Endothelial cell of umbilical vein (primary cell): ENCODE data around the gene CCDC57. TPM values are rescaled to one million over a fixed set of nuclear protein-coding genes. Genes with fewer than 3 reads are reported as not detected.

Experiments
- BruUV-seq: library from RNA; stranded (reverse); fragments of 400-500 nt; replicated peaks from 2 replicates; lab custom pipeline; 2021; lab: Mats Ljungman, UMichigan
- CTCF ChIA-PET: fragments of 300-600, 350-600 bp; sonication (Branson Sonifier 250); formaldehyde crosslinking; loops from one replicate; lab custom pipeline; 2021; ENCODE audit warnings: antibody characterized with exemption, inconsistent platforms; lab: Charles Lee
- POLR2A ChIA-PET: fragments of 300-600, 350-600 bp; sonication (Branson Sonifier 250); formaldehyde crosslinking; loops from one replicate; lab custom pipeline; 2021; ENCODE audit warnings: antibody characterized with exemption, inconsistent platforms; lab: Charles Lee
- DNase-seq: peaks from one replicate; pipeline ENCODE4 v3.0.0-alpha.2; 2011; ENCODE audit warnings: low read depth, low spot score
- FAIRE-seq: peaks from 2 replicates; lab custom pipeline; 2011; peaks lifted over from hg19 to GRCh38; lab: Jason Lieb, UNC
- H2AFZ ChIP-seq: 2 replicates; pipeline ENCODE4 v1.6.0; 2012; ENCODE audit warnings: low read depth, low read length, control low read depth, inconsistent platforms
- H3K27ac ChIP-seq: 2 replicates; pipeline ENCODE4 v1.5.1; 2011; ENCODE audit warnings: low read depth, mild to moderate bottlenecking, control low read depth, low read length, moderate library complexity; ENCODE audit not compliant: insufficient read depth
- H3K27me3 ChIP-seq, 2 experiments: 2 replicates each; pipeline versions ENCODE4 v1.6.0 to v1.6.1; 2011; ENCODE audit warnings: low read length in 2 of 2, mixed read lengths in 1 of 2; ENCODE audit not compliant: control insufficient read depth in 2 of 2, insufficient read depth in 2 of 2
- H3K36me3 ChIP-seq, 2 experiments: 2 replicates in 1 of 2; 3 replicates in 1 of 2; pipeline ENCODE4 v1.5.1; 2011; ENCODE audit warnings: low read length in 2 of 2, mild to moderate bottlenecking in 1 of 2, moderate library complexity in 1 of 2; ENCODE audit not compliant: control insufficient read depth in 2 of 2, insufficient read depth in 2 of 2; ENCODE audit errors: extremely low read depth in 1 of 2
- H3K4me1 ChIP-seq: 3 replicates; pipeline ENCODE4 v1.5.1; 2011; ENCODE audit warnings: mild to moderate bottlenecking, low read length; ENCODE audit not compliant: control insufficient read depth, insufficient read depth; ENCODE audit errors: extremely low read depth
- H3K4me2 ChIP-seq: 2 replicates; pipeline ENCODE4 v1.6.1; 2011; ENCODE audit warnings: low read length, control low read depth, mixed read lengths; ENCODE audit not compliant: insufficient read depth
- H3K4me3 ChIP-seq, 3 experiments: fragments of 200-600 bp in 1 of 3; sonication (generic), shearing (Covaris generic) in 1 of 3; replicated peaks in 1 of 3; 2 replicates each; pipeline ENCODE4 v1.5.1; 2011 to 2016; ENCODE audit warnings: control low read depth in 3 of 3, low read length in 3 of 3, mild to moderate bottlenecking in 2 of 3, inconsistent platforms in 1 of 3, low read depth in 1 of 3, moderate library complexity in 1 of 3; ENCODE audit not compliant: insufficient read depth in 1 of 3
- H3K79me2 ChIP-seq: 2 replicates; pipeline ENCODE4 v1.6.0; 2012; ENCODE audit warnings: low read length, inconsistent platforms; ENCODE audit not compliant: control insufficient read depth, insufficient read depth
- H3K9ac ChIP-seq: replicated peaks from 2 replicates; pipeline ENCODE3; 2011; ENCODE audit warnings: low read length, control low read depth; ENCODE audit not compliant: insufficient read depth; ENCODE audit errors: extremely low read depth
- H3K9me1 ChIP-seq: replicated peaks from 3 replicates; pipeline ENCODE4 v1.6.0; 2011; ENCODE audit warnings: mild to moderate bottlenecking, low read length; ENCODE audit not compliant: control insufficient read depth, insufficient read depth; ENCODE audit errors: extremely low read depth
- H3K9me3 ChIP-seq: replicated peaks from 2 replicates; pipeline ENCODE4 v1.5.1; 2012; ENCODE audit warnings: low read length, inconsistent platforms; ENCODE audit not compliant: control insufficient read depth, insufficient read depth
- H4K20me1 ChIP-seq: replicated peaks from 2 replicates; pipeline ENCODE3; 2011; ENCODE audit warnings: mild to moderate bottlenecking, low read length; ENCODE audit not compliant: control insufficient read depth, insufficient read depth; ENCODE audit errors: extremely low read depth
- EZH2 ChIP-seq: IDR thresholded peaks from 2 replicates; pipeline ENCODE4 v1.6.1; 2012; ENCODE audit warnings: borderline replicate concordance, low read depth, mild to moderate bottlenecking, moderate library complexity, low read length, inconsistent platforms; ENCODE audit not compliant: severe bottlenecking
- FOS ChIP-seq: IDR thresholded peaks from 2 replicates; pipeline ENCODE4 v1.6.1; 2011; ENCODE audit warnings: mild to moderate bottlenecking, low read length, moderate library complexity, borderline replicate concordance; ENCODE audit not compliant: insufficient read depth
- GATA2 ChIP-seq: IDR thresholded peaks from 2 replicates; pipeline ENCODE4 v1.7.0; 2011; ENCODE audit warnings: low read depth, mild to moderate bottlenecking, moderate library complexity, mixed read lengths, low read length; ENCODE audit not compliant: insufficient read length, insufficient read depth
- JUN ChIP-seq: IDR thresholded peaks from 2 replicates; pipeline ENCODE4 v1.6.1; 2011; ENCODE audit warnings: borderline replicate concordance, low read depth; ENCODE audit not compliant: insufficient read length, insufficient read depth
- MYC ChIP-seq: IDR thresholded peaks from one replicate; pipeline ENCODE4 v1.6.1; 2011; ENCODE audit warnings: mild to moderate bottlenecking, low read depth, low read length
- POLR2A ChIP-seq: IDR thresholded peaks from 2 replicates; pipeline ENCODE4 v1.6.1; 2012; ENCODE audit warnings: low read depth, mild to moderate bottlenecking, control low read depth, low read length
- POLR2AphosphoS5 ChIP-seq: IDR thresholded peaks from 2 replicates; pipeline ENCODE4 v1.6.1; 2012; ENCODE audit warnings: low read depth, mild to moderate bottlenecking, control low read depth, low read length, moderate library complexity; ENCODE audit not compliant: insufficient read depth
- dilution Hi-C: fragments of 300-500 bp; cut with MboI; formaldehyde crosslinking; loops from one replicate; pipeline ENCODE4 v1.15.0; 2019; ENCODE audit warnings: low sequenced_read_pairs; ENCODE audit not compliant: extremely low pct_ligation_motif_present
- intact Hi-C: fragments of 100-400 bp; cut with micrococcal nuclease; formaldehyde crosslinking; loops from one replicate; pipeline ENCODE4 v1.10.0; 2022
- polyA plus RNA-seq, 4 experiments: library from polyadenylated mRNA; depleted of rRNA in 3 of 4; stranded (reverse) in 3 of 4; unstranded in 1 of 4; fragments of >200 nt; gene quantifications; 2 replicates each; pipeline versions ENCODE4 v1.2.1 to v1.2.3, GENCODE V29; 2011 to 2012; ENCODE audit warnings: missing spikeins in 1 of 4
- total RNA-seq: library from RNA; stranded (reverse); gene quantifications from 2 replicates; pipeline ENCODE4 v1.2.3, GENCODE V29; 2021
- TF ChIP-seq, protein P1 (sequence below), 2 donors: IDR thresholded peaks; 1 replicate in 1 of 2; 2 replicates in 1 of 2; pipeline ENCODE4 v1.5.1; 2011; ENCODE audit warnings: low read length in 2 of 2, mild to moderate bottlenecking in 2 of 2, moderate library complexity in 2 of 2, control low read depth in 1 of 2, inconsistent platforms in 1 of 2, low read depth in 1 of 2; ENCODE audit not compliant: insufficient read depth in 1 of 2; ENCODE audit errors: extremely low read depth in 1 of 2
- TF ChIP-seq, protein P2 (sequence below): IDR thresholded peaks from 2 replicates; pipeline ENCODE4 v1.6.1; 2011; ENCODE audit not compliant: insufficient read depth, insufficient read length

Gene CCDC57
- total and polyA plus RNA-seq, 2 donors (not counting 3 experiments of a cell fraction or from before 2014, with no cell fraction given): 18.6 to 31.6 TPM

DNA sequence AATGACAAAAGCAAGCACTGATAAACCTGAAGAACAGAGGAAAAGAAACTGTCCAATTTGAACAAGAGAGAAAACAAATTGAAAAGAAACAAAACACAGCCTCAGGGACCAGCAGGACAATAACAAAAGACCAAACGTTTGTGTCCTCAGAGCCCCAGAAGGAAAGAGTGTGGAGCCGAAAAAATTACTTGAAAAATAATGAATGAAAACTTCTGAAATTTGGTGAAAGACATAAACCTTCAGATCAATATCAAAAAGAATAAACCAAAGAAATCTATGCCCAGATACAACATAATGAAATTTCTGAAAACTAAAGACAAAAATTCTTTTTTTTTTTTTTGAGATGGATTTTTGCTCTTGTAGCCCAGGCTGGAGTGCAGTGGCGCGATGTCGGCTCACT lies 45.6 kb downstream of the CCDC57 start:
- no peaks in the 10 kb centered on the region for H3K9me1 ChIP-seq
- H3K4me2 ChIP-seq: no peak overlapping the region
- POLR2A ChIA-PET: no interaction called here
- FAIRE-seq: no peak
- CTCF ChIA-PET: no interaction called here
- H2AFZ ChIP-seq: no peak overlapping the region
- no peaks in the 10 kb centered on the region for H3K4me1 ChIP-seq
- H3K27ac ChIP-seq: no peak overlapping the region
- no peaks in the 10 kb centered on the region for H3K9me3 ChIP-seq
- TF ChIP-seq POLR2AphosphoS5: no peak
- TF ChIP-seq FOS: no peak
- no peak for TF ChIP-seq EZH2
- TF ChIP-seq, protein P1, sequence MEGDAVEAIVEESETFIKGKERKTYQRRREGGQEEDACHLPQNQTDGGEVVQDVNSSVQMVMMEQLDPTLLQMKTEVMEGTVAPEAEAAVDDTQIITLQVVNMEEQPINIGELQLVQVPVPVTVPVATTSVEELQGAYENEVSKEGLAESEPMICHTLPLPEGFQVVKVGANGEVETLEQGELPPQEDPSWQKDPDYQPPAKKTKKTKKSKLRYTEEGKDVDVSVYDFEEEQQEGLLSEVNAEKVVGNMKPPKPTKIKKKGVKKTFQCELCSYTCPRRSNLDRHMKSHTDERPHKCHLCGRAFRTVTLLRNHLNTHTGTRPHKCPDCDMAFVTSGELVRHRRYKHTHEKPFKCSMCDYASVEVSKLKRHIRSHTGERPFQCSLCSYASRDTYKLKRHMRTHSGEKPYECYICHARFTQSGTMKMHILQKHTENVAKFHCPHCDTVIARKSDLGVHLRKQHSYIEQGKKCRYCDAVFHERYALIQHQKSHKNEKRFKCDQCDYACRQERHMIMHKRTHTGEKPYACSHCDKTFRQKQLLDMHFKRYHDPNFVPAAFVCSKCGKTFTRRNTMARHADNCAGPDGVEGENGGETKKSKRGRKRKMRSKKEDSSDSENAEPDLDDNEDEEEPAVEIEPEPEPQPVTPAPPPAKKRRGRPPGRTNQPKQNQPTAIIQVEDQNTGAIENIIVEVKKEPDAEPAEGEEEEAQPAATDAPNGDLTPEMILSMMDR (IDR thresholded peaks at IDR 0.05; ENCODE audit: extremely low read depth in 1 of 2, insufficient read depth in 1 of 2, low read depth in 1 of 2, low read length in 2 of 2): no peak
- TF ChIP-seq, protein P2, sequence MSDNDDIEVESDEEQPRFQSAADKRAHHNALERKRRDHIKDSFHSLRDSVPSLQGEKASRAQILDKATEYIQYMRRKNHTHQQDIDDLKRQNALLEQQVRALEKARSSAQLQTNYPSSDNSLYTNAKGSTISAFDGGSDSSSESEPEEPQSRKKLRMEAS: no peak
- TF ChIP-seq JUN: no peak
- no peak for TF ChIP-seq GATA2
- no peak for TF ChIP-seq POLR2A
- TF ChIP-seq MYC: no peak
- dilution Hi-C loops (no loop called here), intact Hi-C loops (no loop called here)
- H3K79me2 ChIP-seq: no peaks in the 10 kb centered on the region
- H4K20me1 ChIP-seq: no peaks in the 10 kb centered on the region
- no peaks in the 10 kb centered on the region for H3K27me3 ChIP-seq
- no peak overlapping the region for H3K9ac ChIP-seq
- BruUV-seq: no TSS peak
- no peak overlapping the region for H3K4me3 ChIP-seq
- peaks cover 0 to 4% of the 10 kb centered on the region in 2 experiments for H3K36me3 ChIP-seq
- no peak for DNase-seq
